ENCODE results near the gene ANTXR1.

ANTXR1 gene

DNA sequence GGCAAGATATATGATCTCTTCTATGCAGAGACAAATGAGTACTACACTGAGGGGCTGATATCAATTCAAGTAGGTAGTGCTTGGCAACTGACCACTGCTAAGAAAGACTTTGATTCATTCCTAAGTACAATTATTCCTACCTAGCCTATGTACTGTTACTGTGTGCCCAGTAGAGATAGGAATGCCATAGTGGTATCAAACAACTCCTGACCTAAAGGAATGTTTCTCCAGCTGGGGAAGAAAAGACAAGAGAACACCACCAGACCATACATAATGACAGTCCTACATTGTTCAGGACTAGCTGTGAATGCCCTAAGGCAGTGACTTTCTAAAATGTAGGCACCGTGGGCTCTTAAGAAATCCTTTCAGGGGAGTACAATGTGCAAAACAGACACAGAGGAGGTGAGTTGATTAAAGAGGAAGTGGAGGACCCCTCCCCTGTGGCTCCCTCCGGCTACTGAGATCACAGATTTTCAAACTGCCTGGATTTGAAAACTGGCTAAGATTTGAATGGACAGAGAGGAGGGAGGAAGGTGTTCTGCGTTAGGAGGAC lies 89.1 kb downstream of the ANTXR1 start:
- no peak for DNase-seq

DNA sequence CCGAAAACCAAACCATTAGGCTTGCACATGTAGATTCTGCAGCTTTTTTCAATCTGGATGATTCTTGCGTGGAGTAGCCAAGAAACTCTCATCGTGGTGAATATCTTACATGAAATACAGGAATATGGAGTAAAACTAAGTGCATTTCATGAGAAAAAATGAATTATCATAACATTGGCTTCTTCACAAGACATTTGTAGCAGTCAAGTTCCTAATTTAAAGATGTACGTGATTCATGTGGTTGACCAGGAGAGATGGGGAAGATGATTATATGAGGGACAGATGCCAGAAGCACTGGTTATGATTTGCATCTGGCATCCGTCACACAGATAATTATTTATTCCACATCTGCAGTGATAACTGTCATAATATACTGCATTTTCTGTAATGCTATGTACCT lies 90.4 kb downstream of the ANTXR1 start:
- DNase-seq, result no peak

DNA sequence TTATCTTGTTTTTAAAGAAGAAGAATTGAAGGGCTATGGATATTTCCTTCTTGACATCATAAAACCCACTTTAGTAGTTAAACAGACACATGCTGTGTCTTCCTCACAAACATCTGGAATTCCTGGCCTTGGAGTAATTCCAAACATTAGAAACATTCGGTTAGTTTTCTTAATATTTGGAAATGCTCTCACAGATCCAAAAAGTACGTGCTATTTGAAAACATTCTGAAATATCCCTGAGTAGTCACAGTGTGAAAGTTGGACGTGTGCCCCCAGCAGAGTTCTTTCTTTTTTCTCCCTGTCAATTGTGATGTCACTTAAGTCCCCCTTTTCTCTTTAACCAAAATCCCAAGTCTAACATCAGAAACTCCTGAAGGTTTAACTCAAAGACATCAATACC lies 91.3 kb downstream of the ANTXR1 start:
- DNase-seq, result no peak

DNA sequence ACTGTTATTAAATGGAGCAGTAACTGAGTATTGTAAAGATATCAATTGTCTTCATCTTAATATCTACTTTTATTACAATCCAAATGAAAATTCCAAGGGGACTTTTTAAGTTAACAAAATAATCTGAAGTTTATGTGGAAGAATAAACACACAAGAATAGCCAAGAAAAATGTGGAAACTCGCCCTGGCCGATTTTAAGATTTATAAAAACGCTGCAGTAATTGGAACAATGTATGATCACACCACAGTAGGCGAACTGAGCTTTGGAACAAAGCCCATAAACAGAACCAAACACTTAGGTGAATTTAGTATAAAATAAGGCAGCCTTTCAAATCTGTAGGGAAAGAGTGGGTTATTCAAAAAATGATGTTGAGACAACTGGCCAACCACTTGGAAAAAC lies 96.3 kb downstream of the ANTXR1 start:
- peak; percentile 51 for DNase-seq

DNA sequence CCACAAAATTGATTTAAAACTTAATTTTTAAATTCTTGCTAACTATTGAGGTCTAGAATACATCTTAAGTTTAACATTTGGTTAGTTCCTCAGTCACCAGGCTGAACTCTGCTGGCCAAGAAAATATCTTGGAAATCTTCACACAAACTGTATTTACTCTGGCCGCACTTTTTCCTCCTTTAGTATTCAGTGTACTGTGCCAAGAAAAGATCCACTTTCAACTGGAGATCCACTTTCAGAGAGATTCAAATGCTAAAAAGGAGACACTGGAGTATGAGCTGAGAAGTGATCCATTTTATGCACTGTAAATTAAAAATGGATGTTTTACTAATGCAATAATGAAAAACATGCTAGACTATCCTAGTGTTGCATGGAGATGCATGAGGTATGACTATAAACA lies 98.1 kb downstream of the ANTXR1 start:
- peak; percentile 46 for DNase-seq

DNA sequence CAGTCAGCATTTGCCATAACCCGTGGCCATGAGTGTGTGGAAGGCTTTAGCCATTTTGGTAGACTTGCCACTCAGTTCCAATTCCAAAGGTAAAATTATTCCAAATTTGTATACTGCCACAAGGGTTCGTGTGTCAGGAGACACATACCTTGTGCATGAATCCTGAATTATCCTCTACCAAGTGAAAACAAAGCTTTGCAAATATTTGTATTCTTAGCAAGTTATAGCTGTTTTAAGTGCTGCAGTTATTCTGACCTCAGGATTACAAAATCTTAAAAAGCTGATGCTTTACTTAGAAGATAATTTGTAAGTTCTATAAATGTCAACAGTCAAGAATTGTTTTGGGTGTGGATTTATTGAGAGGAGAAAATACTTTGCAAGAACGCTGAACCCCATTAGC lies 100.6 kb downstream of the ANTXR1 start:
- DNase-seq, result no peak

DNA sequence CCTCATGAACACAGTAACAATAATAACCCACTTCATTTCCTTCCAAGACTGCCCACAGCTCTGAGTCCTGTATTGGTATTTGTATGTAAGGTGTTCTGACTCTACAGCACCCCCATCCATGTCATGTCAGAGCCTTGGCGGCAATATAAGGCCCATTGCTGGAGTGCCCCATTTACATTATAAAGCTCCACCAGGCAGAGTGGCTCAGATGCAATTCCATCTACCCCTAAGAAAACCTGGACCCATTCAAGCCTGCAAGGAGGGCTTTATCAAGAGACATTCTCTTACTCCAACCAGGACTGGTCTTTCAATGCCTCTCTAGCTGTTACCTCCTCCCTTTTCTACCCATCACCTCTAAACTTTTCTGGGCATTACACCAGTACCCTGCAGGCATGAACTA lies 101.6 kb downstream of the ANTXR1 start:
- no peak for DNase-seq

DNA sequence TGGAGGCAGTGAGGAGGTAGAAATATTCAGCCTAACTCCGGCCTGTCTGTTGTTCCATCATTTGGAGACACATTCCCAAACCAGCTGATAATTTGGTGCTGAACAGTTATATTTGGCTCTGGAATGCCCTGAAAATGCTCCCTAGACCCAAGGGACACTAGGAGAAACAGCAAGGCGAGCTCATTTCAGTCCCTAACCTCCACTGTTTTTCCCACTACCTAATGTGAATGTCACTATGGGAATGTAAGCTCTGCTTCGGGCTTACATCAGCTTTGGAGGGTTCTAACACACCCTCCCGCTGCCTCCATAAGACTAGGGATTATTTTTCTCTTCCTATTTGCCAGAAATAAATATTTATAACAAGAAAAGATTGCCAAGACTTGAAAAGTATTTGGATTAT lies 103.5 kb downstream of the ANTXR1 start:
- DNase-seq, result no peak

DNA sequence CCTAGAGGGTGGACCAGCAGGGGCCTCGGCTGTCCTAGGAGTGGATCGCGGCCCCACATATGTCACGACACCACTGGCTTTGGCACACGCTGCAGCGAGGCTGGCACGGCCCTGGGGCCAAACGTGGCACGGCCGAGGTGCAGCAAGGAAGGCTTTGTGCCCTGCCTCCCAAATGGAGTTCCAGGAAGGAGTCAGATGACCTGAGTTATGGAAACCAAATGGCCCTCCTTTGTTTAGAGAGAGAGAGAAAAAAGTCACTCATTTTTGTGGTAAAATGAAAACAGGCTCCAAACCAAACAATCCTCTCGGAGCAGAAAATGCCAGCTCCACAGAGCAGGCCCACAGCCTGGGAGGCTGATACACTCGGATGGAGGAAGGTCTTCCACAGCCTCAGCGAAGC lies 105.6 kb downstream of the ANTXR1 start:
- no peak for DNase-seq

DNA sequence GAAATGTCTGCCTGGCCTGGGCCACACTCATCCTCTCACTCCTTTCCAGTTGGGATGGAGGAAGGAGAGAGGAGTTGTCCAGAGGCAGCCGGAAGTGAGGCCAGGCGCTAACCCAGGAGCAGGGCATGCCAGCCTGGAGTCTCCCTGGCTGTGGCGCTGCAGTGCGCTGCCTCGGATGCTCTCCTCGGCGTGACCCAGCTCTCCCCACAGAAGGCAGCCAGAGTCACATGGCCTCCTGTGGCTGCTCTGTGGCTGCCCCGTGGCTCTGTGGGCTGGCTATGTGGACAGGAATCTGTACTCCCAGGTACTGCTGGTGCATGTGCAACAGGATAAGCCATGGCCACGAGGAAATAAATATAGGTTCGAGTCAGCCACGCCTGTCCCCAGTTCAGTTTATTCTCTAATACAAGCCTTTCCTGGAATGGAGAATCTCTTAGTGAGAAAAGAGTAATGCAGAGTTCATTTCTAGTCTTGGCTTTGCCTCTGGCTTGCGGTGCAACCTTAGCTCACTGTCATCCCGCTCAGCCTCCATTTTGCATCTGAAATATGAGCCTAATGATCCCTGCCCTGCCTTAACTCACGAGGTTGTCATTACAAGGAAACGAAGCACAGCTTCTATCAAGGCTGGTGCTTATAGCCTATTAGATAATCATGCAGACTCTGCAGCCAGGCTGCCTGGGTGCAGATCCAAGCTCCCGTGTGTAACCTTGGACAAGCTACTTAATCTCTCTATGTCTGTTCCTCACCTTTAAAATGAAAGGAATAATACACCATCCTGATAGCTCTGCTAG lies 106.3 kb downstream of the ANTXR1 start:
- DNase-seq, result no peak

DNA sequence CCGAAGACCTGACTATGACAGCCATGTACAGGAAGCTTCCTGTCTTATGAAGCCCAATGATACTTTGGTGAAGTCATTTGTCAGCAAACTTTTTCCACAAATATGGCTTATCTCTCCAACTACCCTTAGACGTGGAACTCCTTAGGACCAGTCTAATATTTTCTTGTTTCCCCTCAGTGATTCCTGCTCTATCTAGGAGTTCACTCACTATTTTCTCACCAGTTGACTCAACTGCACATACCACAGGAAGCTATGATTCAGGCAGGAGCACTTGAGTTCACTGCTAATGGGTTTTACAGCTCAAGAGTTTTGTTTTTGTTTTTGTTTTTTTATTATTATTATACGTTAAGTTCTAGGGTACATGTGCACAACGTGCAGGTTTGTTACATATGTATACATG lies 109.3 kb downstream of the ANTXR1 start:
- no peak for DNase-seq

DNA sequence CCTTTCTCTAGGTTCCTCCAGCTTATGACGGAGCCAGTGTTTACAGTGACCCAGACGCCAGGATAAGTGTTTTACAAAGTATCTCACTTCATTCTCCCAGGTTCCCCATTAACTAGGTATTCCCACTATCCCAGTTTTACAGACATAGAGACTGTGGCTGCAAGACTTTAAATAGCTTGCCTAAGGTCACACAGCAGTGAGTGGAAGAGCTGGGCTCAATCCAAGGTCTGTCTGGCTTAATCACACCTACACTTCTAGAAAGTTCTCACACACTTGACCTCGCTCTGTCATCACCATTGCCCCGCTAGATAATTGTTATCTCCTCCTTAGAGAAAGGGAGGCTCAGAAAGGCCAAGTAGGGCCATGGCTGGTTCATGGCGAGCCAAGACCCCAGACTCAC lies 110.2 kb downstream of the ANTXR1 start:
- no peak for DNase-seq

DNA sequence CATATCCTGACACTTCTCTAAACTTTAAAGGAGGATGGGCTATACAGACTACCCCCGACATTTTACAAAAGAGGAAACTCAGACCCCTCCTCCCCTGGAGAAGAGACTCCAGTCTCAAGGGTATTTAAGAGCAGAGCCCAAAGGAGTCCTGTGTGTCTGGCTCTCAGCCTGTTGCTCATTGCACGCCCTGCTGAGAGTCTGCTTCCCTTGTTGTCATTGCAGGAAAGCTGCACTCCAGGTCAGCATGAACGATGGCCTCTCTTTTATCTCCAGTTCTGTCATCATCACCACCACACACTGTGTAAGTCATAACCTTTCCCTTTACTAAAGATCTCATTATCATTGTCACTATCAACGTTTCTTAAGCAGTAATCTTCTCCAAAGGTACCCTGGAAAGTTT lies 111.4 kb downstream of the ANTXR1 start:
- DNase-seq, result no peak

DNA sequence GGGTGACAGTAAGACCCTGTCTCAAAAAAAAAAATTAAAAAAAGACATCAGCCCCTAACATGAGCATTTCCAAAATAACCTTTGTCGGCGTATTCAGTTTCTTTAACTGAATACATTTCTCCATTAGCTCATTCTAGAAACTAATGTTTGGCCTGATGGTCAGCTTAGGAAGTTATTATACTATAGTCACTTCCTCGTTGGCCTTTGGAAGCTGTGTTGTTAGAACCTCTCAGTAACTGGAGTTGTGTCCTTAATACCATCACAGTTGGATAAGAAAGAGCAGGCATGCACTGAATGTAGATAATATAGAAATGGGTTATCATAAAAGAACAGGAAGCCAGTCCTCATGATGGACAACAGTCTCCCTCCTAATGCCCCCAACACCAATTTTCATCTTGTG lies 112.8 kb downstream of the ANTXR1 start:
- DNase-seq, result no peak

DNA sequence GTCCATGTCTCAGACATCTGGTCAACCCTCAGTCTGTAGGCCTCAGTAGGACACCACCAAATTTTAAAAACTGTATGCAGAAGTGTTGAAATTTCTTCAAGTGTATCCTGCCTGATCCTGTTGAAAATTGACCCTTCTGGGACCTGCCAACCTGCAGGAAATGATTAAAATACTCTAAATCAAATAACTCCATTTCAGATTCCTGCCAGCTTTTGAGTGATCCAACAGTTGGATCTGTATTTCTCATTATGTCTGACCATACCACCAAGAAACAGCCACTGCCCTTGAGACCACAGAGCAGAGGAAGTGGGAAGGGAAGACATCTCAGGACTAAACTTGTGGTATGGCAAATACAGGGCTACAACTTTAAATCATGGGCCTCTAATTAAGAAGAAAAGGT lies 113.4 kb downstream of the ANTXR1 start:
- no peak for DNase-seq

DNA sequence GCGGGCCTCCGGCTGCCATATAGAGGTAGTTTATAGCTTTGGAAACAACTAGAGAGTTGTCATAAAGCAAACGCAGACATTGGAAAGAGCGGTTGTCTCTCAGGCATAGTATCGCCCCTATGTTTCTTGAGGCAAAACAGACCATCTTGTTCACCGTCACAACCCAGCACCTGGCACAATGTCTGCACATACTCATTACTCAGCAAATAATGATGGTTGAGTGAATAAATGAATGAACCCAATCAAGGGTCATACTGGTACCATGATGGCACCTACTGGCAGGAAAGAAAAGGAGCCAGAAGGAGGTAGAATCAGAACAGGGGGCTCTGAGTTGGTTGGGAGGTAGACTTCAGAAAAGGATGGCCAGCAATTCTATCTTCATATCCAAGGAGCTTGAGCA lies 118.5 kb downstream of the ANTXR1 start:
- no peak for DNase-seq

DNA sequence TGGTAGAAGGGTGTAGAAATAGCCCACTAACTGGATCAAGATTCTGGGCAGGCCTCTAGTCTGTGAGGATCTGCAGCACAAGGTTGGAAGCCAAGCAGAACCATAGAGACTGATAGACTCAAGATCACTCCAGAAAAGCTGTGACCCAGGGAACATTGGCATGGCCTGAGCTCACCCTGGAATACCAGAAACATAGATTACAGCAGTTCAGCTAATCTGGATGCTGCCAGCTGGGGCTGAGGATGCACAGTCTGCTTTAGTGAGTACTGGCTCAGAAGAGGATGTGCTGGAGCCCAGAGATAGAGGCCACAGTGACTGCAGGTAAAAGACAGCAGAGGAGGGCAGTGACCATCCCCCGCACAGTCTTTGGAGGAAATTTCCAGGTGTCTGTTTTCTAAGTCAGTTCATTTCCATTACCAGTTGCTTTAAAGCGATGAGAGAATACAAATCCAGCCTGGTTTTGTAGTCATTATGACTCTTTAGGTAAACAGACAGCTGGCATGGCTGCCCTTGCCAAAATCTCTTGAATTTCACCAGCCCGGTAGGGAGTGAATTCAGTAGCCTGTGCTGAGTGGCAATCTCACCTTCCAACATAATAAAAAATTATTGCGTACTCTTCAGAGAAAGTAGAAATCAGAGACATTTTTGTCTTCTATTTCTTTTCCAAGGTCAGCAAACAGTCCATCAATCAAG lies 119.2 kb downstream of the ANTXR1 start:
- no peak for DNase-seq

DNA sequence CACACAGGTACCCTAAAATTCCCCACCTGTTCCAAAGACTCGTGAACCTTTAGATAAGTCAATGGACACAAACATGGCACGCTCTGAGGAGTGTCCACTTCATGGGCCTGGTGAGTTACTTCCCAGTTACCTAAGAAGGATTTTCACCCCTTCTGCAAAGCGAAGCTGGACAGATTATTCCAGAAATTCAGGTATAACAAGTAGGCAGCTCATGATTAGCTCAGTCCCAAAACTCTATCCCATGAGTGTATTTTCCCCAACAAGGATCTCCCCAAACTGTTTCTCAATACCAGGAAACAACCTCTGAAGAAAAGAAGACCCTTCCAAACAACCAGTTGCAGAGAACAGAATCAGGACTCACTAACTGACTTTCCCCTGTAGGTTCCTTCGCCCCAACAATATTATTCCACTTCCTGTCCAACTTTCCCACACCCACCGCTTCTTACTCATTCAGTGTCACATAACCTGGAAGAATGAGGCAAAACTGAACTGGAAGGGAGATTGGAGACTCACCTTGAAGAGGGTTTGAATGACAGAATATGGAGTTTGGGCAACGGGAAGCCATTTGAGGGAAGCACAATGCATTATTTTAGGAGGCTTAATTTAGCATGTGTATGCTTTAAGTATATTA lies 120.1 kb downstream of the ANTXR1 start:
- no peak for DNase-seq

DNA sequence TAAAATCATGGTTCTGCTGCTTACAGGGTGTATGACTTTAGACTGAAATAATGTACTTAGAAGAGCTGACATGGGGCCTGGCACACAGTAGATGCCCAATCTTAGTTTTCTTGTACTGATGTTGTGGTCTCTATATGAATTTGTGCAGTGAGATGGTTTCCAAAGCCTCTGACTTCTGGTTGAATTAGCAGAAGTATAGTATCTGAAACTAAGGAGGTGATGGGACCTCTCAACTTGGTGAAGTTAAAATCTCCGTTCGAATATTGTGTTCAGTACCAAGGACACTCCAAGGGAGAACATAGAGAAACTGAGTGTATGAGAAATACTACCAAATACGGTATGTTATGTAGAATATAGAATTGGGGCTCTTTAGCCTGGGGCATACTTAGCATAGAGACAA lies 120.9 kb downstream of the ANTXR1 start:
- DNase-seq, result no peak

DNA sequence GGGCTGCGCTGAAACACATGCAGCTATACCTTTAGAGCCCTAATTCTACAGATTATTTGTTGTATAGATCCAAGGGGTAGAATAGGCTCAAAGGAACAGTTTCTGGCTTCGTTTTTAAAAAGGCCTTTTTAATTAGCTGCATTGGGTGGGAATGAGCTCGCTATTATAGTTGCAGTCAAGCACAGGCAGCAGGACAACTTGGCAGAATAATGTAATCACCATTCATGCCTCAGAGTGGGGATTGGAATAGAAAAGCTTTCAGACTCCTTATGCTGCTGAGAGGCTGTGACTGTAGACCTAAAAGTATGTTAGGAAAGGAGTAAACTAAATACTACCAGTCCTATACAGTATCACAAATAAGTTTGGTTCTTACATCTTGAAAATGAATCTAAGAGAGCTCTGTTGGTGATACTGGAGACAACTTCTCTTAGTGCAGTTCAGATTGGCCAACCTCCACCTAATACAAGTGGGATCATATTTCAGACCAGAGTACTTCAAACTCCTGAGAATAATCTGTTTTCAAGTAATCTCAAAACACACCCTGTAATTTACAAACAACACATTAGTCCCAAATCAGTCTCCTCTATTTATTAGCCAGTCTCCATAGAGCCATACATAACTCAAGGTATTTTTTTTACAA lies 121.4 kb downstream of the ANTXR1 start:
- DNase-seq, result no peak

DNA sequence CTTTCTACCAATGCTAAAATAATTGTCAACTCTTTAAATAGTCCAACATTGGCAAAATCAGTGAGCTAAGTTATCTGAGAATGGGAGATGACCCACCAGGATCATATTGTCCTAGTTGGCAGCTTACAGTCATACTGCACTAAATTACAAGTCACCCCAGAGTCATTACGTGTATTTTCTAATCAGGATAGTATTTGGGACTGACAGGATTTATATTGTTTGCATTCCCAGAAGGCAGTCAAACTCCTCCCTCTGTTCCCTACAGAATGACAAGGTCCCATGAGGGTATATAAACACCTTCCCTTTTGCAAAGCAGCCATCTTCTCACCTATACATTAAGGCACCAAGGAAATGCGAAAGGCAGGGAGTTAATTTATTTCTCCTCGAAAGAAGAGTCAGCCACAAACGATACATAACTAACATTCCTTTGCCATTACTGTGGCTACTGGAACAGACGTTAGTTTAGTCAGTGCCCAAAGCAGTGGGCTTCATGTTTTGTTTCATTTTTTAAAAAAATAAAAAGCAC lies 125.3 kb downstream of the ANTXR1 start:
- no peak for DNase-seq

DNA sequence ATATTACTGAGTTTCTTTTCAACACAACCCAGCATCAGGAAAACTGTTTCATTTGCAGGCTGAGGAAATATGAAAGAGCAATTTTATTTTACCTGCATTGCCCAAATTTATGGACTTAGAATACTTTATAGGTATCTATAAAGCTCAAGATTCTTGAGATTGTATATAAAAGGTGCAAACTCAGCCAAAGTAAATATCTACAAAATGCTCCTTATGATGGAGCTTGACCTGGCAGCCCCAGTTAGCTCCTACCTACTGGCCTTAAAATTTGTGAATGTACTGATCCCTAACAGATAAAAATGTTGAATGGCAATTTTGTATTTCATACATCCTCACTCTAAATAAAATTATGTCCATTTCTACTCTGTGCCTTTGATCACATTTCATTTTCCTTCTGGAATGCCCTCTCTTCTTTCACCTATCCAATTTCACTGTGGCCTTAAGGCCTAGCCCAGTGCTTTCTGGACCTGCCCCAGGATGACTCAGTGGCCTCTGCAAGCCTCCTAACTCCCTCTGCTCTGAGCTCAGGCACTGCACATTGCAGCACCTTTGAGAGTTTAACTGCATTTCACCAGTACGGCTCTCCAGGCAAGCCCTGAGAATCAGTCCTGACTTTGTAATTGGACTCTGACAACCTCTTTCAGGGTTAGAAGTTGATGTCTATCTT lies 125.9 kb downstream of the ANTXR1 start:
- no peak for DNase-seq
